Right atrium auricular region (tissue), 2 donors: Measurements from ENCODE around the gene MX2. TPM values are rescaled to one million over a fixed set of nuclear protein-coding genes. Genes with fewer than 3 reads are reported as not detected.

Experiments
- DNase-seq: peaks from one replicate; pipeline ENCODE4 v3.0.0-alpha.2; 2019; ENCODE audit warnings: low spot score
- H3K27ac ChIP-seq, 2 donors: fragments of 200-600 bp; sonication (generic); 1 replicate in 1 of 2; 2 replicates in 1 of 2; pipeline ENCODE4 v1.5.1; 2016 to 2019
- H3K27me3 ChIP-seq, 2 donors: fragments of 200-600 bp; sonication (generic); one replicate each; pipeline versions ENCODE4 v1.5.1 to v1.6.0; 2017 to 2019
- H3K36me3 ChIP-seq: fragments of 200-600 bp; sonication (generic); one replicate; pipeline ENCODE4 v1.5.1; 2016
- H3K4me1 ChIP-seq, 2 donors: fragments of 200-600 bp; sonication (generic); one replicate each; pipeline versions ENCODE4 v1.5.1 to v1.6.0; 2017 to 2019
- H3K4me3 ChIP-seq, 2 donors: fragments of 200-600 bp; sonication (generic); 1 replicate in 1 of 2; 2 replicates in 1 of 2; pipeline ENCODE4 v1.5.1; 2017 to 2019; ENCODE audit warnings: mild to moderate bottlenecking in 1 of 2, moderate library complexity in 1 of 2
- H3K9me3 ChIP-seq, 2 donors: fragments of 200-600 bp; sonication (generic); one replicate each; pipeline ENCODE4 v1.5.1; 2019
- total RNA-seq, 2 donors: library from RNA; depleted of rRNA; stranded (reverse); fragments of >200 nt; gene quantifications; one replicate each; pipeline ENCODE4 v1.1.0, GENCODE V29; 2016
- TF ChIP-seq, protein P1 (sequence below), 2 donors: fragments of 200-600 bp; sonication (generic); IDR thresholded peaks; one replicate each; pipeline ENCODE4 v1.5.1; 2019; ENCODE audit warnings: antibody characterized with exemption in 2 of 2

Gene MX2
- total RNA-seq, 2 donors from 2014 or later, result 5.5 to 5.9 TPM

GRCh38 chr21:41368735-41369104 lies 6.9 kb downstream of the MX2 start:
- no peaks in the 10 kb centered on the region for H3K36me3 ChIP-seq
- H3K9me3 ChIP-seq, result no peaks in the 10 kb centered on the region
- peak overlapping the region; percentile 13 to 46 for H3K4me3 ChIP-seq
- no peaks in the 10 kb centered on the region for H3K27me3 ChIP-seq
- H3K27ac ChIP-seq, result peak overlapping the region; percentile 32 to 68
- TF ChIP-seq, protein P1, sequence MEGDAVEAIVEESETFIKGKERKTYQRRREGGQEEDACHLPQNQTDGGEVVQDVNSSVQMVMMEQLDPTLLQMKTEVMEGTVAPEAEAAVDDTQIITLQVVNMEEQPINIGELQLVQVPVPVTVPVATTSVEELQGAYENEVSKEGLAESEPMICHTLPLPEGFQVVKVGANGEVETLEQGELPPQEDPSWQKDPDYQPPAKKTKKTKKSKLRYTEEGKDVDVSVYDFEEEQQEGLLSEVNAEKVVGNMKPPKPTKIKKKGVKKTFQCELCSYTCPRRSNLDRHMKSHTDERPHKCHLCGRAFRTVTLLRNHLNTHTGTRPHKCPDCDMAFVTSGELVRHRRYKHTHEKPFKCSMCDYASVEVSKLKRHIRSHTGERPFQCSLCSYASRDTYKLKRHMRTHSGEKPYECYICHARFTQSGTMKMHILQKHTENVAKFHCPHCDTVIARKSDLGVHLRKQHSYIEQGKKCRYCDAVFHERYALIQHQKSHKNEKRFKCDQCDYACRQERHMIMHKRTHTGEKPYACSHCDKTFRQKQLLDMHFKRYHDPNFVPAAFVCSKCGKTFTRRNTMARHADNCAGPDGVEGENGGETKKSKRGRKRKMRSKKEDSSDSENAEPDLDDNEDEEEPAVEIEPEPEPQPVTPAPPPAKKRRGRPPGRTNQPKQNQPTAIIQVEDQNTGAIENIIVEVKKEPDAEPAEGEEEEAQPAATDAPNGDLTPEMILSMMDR (IDR thresholded peaks at IDR 0.05), result no peak
- DNase-seq, result no peak
- H3K4me1 ChIP-seq, result peaks cover 0 to 47% of the 10 kb centered on the region in 2 donors

DNA sequence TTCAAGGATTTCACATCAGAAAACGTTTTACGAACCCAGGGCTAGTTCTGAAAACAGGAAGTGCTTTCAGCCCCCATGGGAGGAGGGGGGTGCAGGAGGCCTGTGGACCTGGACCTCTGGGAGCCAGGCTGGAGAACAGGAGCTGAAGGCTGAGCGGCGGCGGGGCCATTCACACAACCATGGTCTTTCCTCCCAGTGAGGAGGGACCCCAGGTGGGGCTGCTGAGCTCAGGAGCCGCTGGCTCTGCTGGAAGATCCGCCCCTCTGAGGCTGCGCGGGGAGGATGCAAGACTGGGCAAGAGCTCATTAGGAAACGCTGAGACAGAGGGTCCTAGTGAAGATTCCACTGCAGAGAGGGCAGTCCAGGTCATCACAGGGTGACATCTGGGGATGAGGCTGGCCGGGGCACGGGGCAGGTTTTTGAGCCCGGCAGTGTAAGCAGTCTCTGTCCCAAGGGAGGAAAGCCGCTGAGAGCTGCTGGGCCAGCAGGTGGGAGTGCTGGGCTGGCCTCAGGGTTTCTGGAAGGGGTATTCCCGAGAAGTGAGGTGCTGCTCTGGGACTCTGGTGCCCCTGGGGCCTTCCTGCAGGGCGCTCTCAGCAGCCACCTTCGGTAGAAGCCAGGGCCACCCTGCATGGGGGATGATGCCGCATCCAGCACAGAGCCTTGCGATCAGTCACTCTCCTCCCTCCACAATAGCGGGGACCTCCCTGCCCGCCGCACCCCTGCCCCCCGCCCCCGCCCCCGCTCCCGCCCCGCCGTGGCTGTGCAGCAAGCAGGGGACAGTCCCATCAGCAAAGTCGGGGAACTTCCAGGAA lies 7.5 kb downstream of the MX2 start:
- H3K36me3 ChIP-seq, result no peaks in the 10 kb centered on the region
- H3K4me1 ChIP-seq, result peaks cover 0 to 41% of the 10 kb centered on the region in 2 donors
- peak overlapping the region; percentile 13 to 46 for H3K4me3 ChIP-seq
- TF ChIP-seq, protein P1 (IDR thresholded peaks at IDR 0.05), result peak in 1 of 2 donors; percentile 26
- H3K9me3 ChIP-seq, result no peaks in the 10 kb centered on the region
- DNase-seq, result no peak
- H3K27me3 ChIP-seq, result no peaks in the 10 kb centered on the region
- H3K27ac ChIP-seq, result peak overlapping the region; percentile 32 to 68

GRCh38 chr21:41369920-41370839 lies 8.4 kb downstream of the MX2 start:
- no peaks in the 10 kb centered on the region for H3K36me3 ChIP-seq
- peak overlapping the region in 1 of 2 donors; percentile 46 for H3K4me3 ChIP-seq

GRCh38 chr21:41370840-41371684 lies 9.2 kb downstream of the MX2 start:
- Histone ChIP-seq H3K4me3 (no peak overlapping the region), H3K27ac (no peak overlapping the region), H3K4me1 (peaks cover 0 to 41% of the 10 kb centered on the region in 2 donors), H3K27me3 (no peaks in the 10 kb centered on the region), H3K9me3 (no peaks in the 10 kb centered on the region), H3K36me3 (no peaks in the 10 kb centered on the region)
- no peak for DNase-seq
- TF ChIP-seq, protein P1 (IDR thresholded peaks at IDR 0.05), result no peak

More at GRCh38 chr21:41369920-41370839, 8.4 kb downstream of the MX2 start:
- TF ChIP-seq, protein P1 (IDR thresholded peaks at IDR 0.05), result no peak
- H3K27me3 ChIP-seq, result no peaks in the 10 kb centered on the region
- no peaks in the 10 kb centered on the region for H3K9me3 ChIP-seq
- no peak for DNase-seq
- H3K4me1 ChIP-seq, result peaks cover 0 to 41% of the 10 kb centered on the region in 2 donors
- H3K27ac ChIP-seq, result peak overlapping the region; percentile 32 to 68

DNA sequence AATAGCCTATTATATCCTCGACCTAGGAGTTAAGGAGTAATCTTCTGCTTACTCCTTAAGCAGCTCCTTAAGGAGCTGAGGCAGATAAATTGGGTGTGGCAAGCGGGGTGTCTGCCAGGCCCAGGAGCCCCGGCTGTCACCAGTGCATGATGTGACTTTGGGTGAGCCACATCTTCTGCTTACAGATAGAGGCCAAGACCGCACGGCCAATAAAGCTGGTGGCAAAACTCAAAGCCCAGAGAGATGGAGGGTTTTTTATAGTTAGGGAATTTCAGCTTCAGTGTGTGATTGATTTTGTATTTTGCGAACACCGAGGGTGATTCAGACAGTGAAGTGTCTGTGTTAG lies 9.8 kb downstream of the MX2 start:
- no peak for DNase-seq
- no peaks in the 10 kb centered on the region for H3K27me3 ChIP-seq
- no peak overlapping the region for H3K27ac ChIP-seq
- H3K4me1 ChIP-seq, result peaks cover 0 to 41% of the 10 kb centered on the region in 2 donors
- TF ChIP-seq, protein P1 (IDR thresholded peaks at IDR 0.05), result no peak
- no peaks in the 10 kb centered on the region for H3K9me3 ChIP-seq
- H3K4me3 ChIP-seq, result no peak overlapping the region
- no peaks in the 10 kb centered on the region for H3K36me3 ChIP-seq
